OCI-LY7 (cell line): Measurements from ENCODE around the gene INPP5J. TPM values are rescaled to one million over a fixed set of nuclear protein-coding genes. Genes with fewer than 3 reads are reported as not detected.

Experiments
- BruUV-seq: library from RNA; stranded (reverse); fragments of 400-500 nt; replicated peaks from 2 replicates; lab custom pipeline; 2021; lab: Mats Ljungman, UMichigan
- CTCF ChIA-PET: fragments of 300-600 bp; sonication (Branson Sonifier 250); formaldehyde crosslinking; loops from one replicate; lab custom pipeline; 2022; ENCODE audit warnings: antibody characterized with exemption; ENCODE audit not compliant: unreplicated experiment; lab: Charles Lee
- POLR2A ChIA-PET: fragments of 300-600 bp; sonication (Branson Sonifier 250); formaldehyde crosslinking; loops from one replicate; lab custom pipeline; 2022; ENCODE audit warnings: antibody characterized with exemption; lab: Charles Lee
- DNase-seq: peaks from one replicate; pipeline ENCODE4 v3.0.0-alpha.2; 2015; ENCODE audit warnings: low spot score
- H2AFZ ChIP-seq: fragments of 200-600 bp; sonication (generic), shearing (Covaris generic); 2 replicates; pipeline ENCODE4 v1.6.1; 2014; ENCODE audit warnings: mild to moderate bottlenecking, antibody characterized with exemption, low read length, moderate library complexity
- H3K27ac ChIP-seq: fragments of 200-600 bp; sonication (generic); 2 replicates; pipeline ENCODE4 v1.5.1; 2014; ENCODE audit warnings: mixed run types, low read depth, mild to moderate bottlenecking, moderate library complexity, low read length, inconsistent platforms; ENCODE audit not compliant: poor library complexity, severe bottlenecking
- H3K36me3 ChIP-seq: fragments of 200-600 bp; sonication (generic); 2 replicates; pipeline ENCODE4 v1.6.1; 2014; ENCODE audit warnings: mild to moderate bottlenecking, antibody characterized with exemption, low read length, moderate library complexity, mixed read lengths; ENCODE audit not compliant: insufficient read depth
- H3K4me1 ChIP-seq: fragments of 200-600 bp; sonication (generic); 2 replicates; pipeline ENCODE4 v1.5.1; 2014; ENCODE audit warnings: mild to moderate bottlenecking, low read length; ENCODE audit not compliant: insufficient read depth, poor library complexity, severe bottlenecking
- H3K4me2 ChIP-seq: fragments of 200-600 bp; sonication (generic); 2 replicates; pipeline ENCODE4 v1.6.1; 2014; ENCODE audit warnings: mild to moderate bottlenecking, low read length
- H3K4me3 ChIP-seq: fragments of 200-600 bp; sonication (generic); 2 replicates; pipeline ENCODE4 v1.5.1; 2014; ENCODE audit warnings: mild to moderate bottlenecking, low read depth, low read length; ENCODE audit not compliant: poor library complexity, severe bottlenecking
- H3K79me2 ChIP-seq: fragments of 200-600 bp; sonication (generic); 2 replicates; pipeline ENCODE4 v1.6.1; 2016; ENCODE audit warnings: low read depth, mild to moderate bottlenecking, low read length, moderate library complexity, mixed read lengths; ENCODE audit not compliant: insufficient read depth
- H3K9me2 ChIP-seq: fragments of 200-600 bp; sonication (generic); 2 replicates; pipeline ENCODE4 v1.6.1; 2016; ENCODE audit warnings: mild to moderate bottlenecking, low read length, mixed read lengths; ENCODE audit not compliant: insufficient read depth
- H3K9me3 ChIP-seq: fragments of 200-600 bp; sonication (generic); 2 replicates; pipeline ENCODE4 v1.6.1; 2014; ENCODE audit warnings: mild to moderate bottlenecking, mixed run types, low read length, mixed read lengths
- H4K20me1 ChIP-seq: fragments of 200-600 bp; sonication (generic); 2 replicates; pipeline ENCODE4 v1.6.1; 2014; ENCODE audit warnings: mild to moderate bottlenecking, antibody characterized with exemption, low read length, moderate library complexity, mixed read lengths; ENCODE audit not compliant: insufficient read depth
- CTCF ChIP-seq: fragments of 200-600 bp; sonication (generic); conservative IDR thresholded peaks from 2 replicates; pipeline ENCODE4 v1.5.1; 2014; ENCODE audit warnings: mild to moderate bottlenecking, antibody characterized with exemption, low read length, moderate library complexity, mixed read lengths
- EZH2phosphoT487 ChIP-seq: fragments of 200-600 bp; sonication (generic); IDR thresholded peaks from 2 replicates; pipeline ENCODE4 v1.6.1; 2018; ENCODE audit warnings: low read depth, borderline replicate concordance, mild to moderate bottlenecking, mixed run types, antibody characterized with exemption, low read length, moderate library complexity, mixed read lengths
- intact Hi-C: fragments of 100-400 bp; cut with micrococcal nuclease; formaldehyde crosslinking; loops from one replicate; pipeline ENCODE4 v1.10.0; 2022; ENCODE audit not compliant: unreplicated experiment
- total RNA-seq, 2 experiments: library from RNA; depleted of rRNA in 1 of 2; stranded (reverse); fragments of >200 nt in 1 of 2; shearing (Covaris generic) in 1 of 2; gene quantifications; 2 replicates each; pipeline ENCODE4 v1.2.3, GENCODE V29; 2014 to 2022

INPP5J gene
- total RNA-seq, 2 experiments from 2014 or later: 7.5 TPM; not detected in 1

GRCh38 chr22:31094021-31094551 lies 28.7 kb upstream of the INPP5J start:
- no peak overlapping the region for H3K4me2 ChIP-seq
- ChIA-PET POLR2A (interaction anchor here (0.6 kb wide), 1 partner anchor 267 kb away, joined by 3 read pairs; no protein-coding TSS in a partner anchor), CTCF (no interaction called here)
- TF ChIP-seq CTCF (no peak), EZH2phosphoT487 (no peak)
- no peak overlapping the region for H3K4me3 ChIP-seq
- no peaks in the 10 kb centered on the region for H3K36me3 ChIP-seq
- no TSS peak for BruUV-seq
- intact Hi-C loops: no loop called here
- peaks cover 9% of the 10 kb centered on the region for H3K4me1 ChIP-seq
- no peak overlapping the region for H3K27ac ChIP-seq
- no peak overlapping the region for H2AFZ ChIP-seq
- H3K9me2 ChIP-seq: no peaks in the 10 kb centered on the region
- H3K9me3 ChIP-seq: no peaks in the 10 kb centered on the region
- H4K20me1 ChIP-seq: no peaks in the 10 kb centered on the region
- no peaks in the 10 kb centered on the region for H3K79me2 ChIP-seq
- DNase-seq: no peak

- Histone ChIP-seq H4K20me1 (no peaks in the 10 kb centered on the region), H3K4me1 (peaks cover 2% of the 10 kb centered on the region), H3K4me2 (no peak overlapping the region), H3K36me3 (no peaks in the 10 kb centered on the region), H3K79me2 (no peaks in the 10 kb centered on the region), H3K9me2 (no peaks in the 10 kb centered on the region), H3K27ac (no peak overlapping the region), H3K4me3 (no peak overlapping the region), H3K9me3 (no peaks in the 10 kb centered on the region), H2AFZ (no peak overlapping the region)
- CTCF ChIA-PET: no interaction called here
- TF ChIP-seq EZH2phosphoT487: no peak
- TF ChIP-seq CTCF: no peak
- intact Hi-C loops: no loop called here
- no TSS peak for BruUV-seq
- POLR2A ChIA-PET: interaction anchor here (0.6 kb wide), 1 partner anchor 266 kb away, joined by 3 read pairs; no protein-coding TSS in a partner anchor
- DNase-seq: no peak
Measured at GRCh38 chr22:31094741-31095140, 28.0 kb upstream of the INPP5J start.

- Histone ChIP-seq H3K9me3 (no peaks in the 10 kb centered on the region), H3K36me3 (no peaks in the 10 kb centered on the region), H3K4me3 (no peak overlapping the region), H3K79me2 (no peaks in the 10 kb centered on the region), H3K27ac (no peak overlapping the region), H3K4me1 (no peaks in the 10 kb centered on the region), H2AFZ (no peak overlapping the region), H4K20me1 (no peaks in the 10 kb centered on the region), H3K4me2 (no peak overlapping the region), H3K9me2 (no peaks in the 10 kb centered on the region)
- no TSS peak for BruUV-seq
- intact Hi-C loops: no loop called here
- ChIA-PET CTCF (interaction anchor here (1.3 kb wide), 1 partner anchor 133 kb away, joined by 3 read pairs; no protein-coding TSS in a partner anchor), POLR2A (interaction anchor here (0.6 to 0.8 kb wide), 2 partner anchors 34 to 243 kb away, joined by 4 to 5 read pairs; no protein-coding TSS in a partner anchor)
- no peak for DNase-seq
- no peak for TF ChIP-seq CTCF
- no peak for TF ChIP-seq EZH2phosphoT487
Measured at GRCh38 chr22:31095637-31096249, 27.0 kb upstream of the INPP5J start.
